CD4-positive, alpha-beta T cell treated with Interleukin-21 for 1 hour (primary cell): ENCODE measurements around the gene NHP2.
A peak's percentile ranks its signal among the peaks of the same experiment; 100 is the strongest.
"Not testable (repeated sequence)": the region's sequence is repeated elsewhere in the genome, so short reads cannot be mapped to it uniquely, and the experiment has no call there.

Experiments
- DNase-seq: peaks from one replicate; pipeline ENCODE4 v3.0.0-alpha.2; 2020

The NHP2 gene

GRCh38 chr5:178129296-178129695 is 24.4 kb downstream of the NHP2 start:
- DNase-seq, result no peak

- DNase-seq, result not testable (repeated sequence)
These were observed 26.2 kb downstream of the NHP2 start for GRCh38 chr5:178127300-178128009.

- no peak for DNase-seq
These were observed 27.1 kb downstream of the NHP2 start for GRCh38 chr5:178126556-178126955.

- DNase-seq, result no peak
These were observed 28.3 kb downstream of the NHP2 start for GRCh38 chr5:178125253-178125906.

GRCh38 chr5:178123966-178124925 is 29.4 kb downstream of the NHP2 start:
- no peak for DNase-seq

- DNase-seq, result no peak
These were observed 30.4 kb downstream of the NHP2 start for GRCh38 chr5:178123094-178123965.

- no peak for DNase-seq
These were observed 31.3 kb downstream of the NHP2 start for GRCh38 chr5:178122346-178122745.

GRCh38 chr5:178121391-178122276 is 32.1 kb downstream of the NHP2 start:
- DNase-seq, result no peak

GRCh38 chr5:178120607-178121357 is 32.9 kb downstream of the NHP2 start:
- DNase-seq, result peak; percentile 85

- no peak for DNase-seq
These were observed 33.6 kb downstream of the NHP2 start for GRCh38 chr5:178119915-178120606.

- DNase-seq, result no peak
These were observed 35.6 kb downstream of the NHP2 start for GRCh38 chr5:178117923-178118701.

GRCh38 chr5:178116143-178116885 is 37.4 kb downstream of the NHP2 start:
- DNase-seq, result peak; percentile 89

- no peak for DNase-seq
These were observed 37.9 kb downstream of the NHP2 start for GRCh38 chr5:178115814-178116142.

GRCh38 chr5:178115136-178115813 is 38.4 kb downstream of the NHP2 start:
- peak; percentile 45 for DNase-seq

- peak; percentile 65 for DNase-seq
These were observed 39.2 kb downstream of the NHP2 start for GRCh38 chr5:178114325-178115135.

- peak; percentile 9 for DNase-seq
These were observed 39.8 kb downstream of the NHP2 start for GRCh38 chr5:178113841-178114324.
